GM10847 (cell line): ENCODE results near the gene DUOX1.
A peak's percentile ranks its signal among the peaks of the same experiment; 100 is the strongest.

Experiments
- POLR2A ChIP-seq: IDR thresholded peaks from 2 replicates; pipeline ENCODE4 v1.6.1; 2011; ENCODE audit not compliant: insufficient read length; ENCODE audit errors: extremely low read depth

Gene DUOX1

DNA sequence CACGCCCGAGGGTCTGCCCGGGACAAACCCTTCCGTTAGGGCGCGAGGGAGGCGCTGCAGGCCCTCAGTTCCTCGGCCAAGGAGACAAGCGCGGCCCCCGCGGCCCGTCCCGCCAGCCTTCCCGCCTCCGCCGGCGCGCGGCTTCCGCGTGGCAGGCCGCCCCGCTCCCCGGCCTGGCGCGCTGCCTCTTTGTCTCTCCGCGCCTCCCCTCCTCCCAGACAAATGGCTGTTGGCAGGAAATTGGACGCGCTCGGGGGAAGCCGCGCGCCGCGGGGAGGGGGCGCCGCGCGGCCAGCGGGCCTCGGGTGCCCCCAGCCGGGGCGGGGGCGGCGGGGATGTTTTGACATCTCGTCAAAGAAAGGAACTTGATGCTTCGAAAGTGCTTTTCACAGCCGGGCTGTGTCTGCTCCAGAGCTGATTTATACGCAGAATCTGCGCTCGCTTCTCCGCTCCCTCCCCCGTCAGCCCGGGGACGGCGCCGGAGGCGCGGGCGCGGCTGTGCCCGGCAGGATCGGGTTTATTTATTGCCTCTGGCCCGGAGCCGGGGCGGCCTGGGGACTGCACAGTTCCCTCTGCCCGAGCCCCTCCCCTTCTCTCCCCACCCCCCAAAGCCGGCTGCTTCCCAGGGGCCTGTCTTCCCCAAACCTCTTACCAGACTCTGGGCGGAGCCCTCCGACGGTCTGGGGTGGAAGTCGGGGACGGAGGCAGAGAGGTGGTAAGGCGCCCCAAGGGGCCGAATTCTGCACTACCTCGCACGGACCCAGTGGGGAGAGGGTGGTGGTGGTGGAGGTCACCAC, 37.2 kb downstream of the DUOX1 start:
- peak; percentile 33 for TF ChIP-seq POLR2A

- TF ChIP-seq POLR2A: no peak
Measured at GRCh38 chr15:45167631-45168205, 37.9 kb downstream of the DUOX1 start.

DNA sequence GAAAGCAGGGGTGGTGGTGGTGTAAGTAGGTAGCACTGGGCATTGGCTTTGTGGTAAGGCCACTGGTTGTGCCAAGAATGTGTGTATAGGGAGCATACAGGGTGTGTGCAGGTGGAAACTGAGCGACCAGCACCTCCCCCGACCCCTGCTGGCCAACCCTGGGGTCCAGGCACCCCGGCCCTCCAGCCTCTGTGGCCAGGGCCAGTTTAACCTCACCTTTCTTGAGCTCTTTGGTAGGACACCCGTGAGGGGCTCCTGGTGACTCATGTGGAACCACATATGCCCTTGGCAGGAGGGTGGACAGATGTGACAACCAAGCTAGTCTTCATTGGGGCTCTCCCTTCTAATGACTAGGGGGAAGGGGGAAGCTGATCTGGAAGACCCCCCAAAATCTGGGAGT, 38.5 kb downstream of the DUOX1 start:
- TF ChIP-seq POLR2A: no peak

DNA sequence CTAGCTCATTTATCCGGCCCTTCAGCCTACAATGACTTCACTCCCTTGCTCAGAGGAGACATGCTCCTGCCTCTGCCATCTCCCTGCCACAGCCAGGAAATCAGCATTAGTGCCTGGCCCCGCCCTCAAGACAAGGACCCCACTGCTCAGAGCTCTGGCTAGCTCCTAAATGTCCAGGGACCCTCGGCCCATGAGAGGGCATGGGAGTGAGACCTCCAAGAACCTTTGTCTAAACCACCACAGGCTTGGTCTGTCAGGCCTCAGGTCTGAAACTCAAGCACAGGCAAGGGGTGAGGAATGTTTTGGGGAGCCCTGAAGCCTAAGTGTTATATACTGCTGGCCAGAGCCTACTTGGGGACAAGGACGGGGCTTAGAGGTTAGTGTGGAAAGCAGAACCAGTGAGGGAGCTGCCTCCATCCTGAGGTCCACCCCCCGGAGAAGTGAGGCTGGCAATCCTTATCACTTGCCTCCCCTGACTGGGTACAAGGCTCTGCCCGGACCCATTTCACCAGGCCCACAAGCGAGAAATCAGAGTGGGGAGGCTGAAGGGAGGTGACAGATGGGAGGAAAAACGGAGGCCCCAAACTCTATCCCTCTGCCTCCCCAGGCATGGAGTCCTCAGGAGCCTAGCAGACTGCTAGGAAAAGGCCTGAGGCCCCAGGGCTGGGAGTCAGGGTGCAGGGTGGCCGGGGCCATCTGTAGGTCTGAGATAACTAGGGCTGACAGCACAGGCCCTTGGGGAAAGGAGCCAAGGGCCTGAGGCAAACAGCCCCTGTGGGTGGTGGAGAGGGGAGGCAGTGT, 39.2 kb downstream of the DUOX1 start:
- no peak for TF ChIP-seq POLR2A

DNA sequence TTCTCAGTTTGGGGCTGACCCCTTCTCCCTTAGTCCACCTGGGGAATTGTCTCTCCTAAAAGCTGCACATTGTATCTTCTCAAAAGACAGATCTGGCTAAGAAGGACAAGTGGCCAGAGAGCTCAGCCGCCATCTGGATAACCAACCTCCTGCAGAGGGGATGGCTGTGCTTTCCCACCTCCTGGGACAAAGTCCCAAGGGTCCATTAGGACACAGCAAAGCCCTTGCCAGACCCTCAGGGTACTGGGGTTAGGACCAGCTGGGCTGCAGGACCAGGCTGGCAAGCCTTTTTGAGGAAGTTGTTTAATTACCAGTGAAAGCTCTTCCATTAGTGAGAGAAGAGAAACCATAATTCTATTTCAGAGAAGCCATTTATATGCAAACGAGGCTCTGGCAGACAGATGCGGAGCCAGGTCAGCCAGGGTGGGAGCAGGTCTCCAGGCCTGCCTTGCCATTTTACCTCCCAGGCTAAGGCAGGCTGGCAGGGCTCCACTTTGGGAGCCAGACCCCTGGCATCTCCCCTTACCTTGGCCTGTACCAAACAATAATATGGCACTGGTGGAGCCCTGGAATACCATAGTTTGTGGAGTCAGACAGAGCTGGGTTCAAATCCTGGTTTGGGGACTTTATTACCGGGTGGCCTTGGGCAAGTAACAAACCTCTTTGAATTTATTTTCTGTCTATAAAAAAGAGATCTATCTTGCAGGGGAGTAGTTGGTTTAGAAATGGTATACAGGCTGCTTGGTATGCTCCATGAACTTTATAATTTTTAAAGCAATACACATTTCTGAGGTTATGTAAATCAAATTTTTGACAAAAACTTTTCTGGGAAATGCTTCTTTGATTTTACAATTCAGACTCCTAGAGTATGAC, 40.0 kb downstream of the DUOX1 start:
- no peak for TF ChIP-seq POLR2A

DNA sequence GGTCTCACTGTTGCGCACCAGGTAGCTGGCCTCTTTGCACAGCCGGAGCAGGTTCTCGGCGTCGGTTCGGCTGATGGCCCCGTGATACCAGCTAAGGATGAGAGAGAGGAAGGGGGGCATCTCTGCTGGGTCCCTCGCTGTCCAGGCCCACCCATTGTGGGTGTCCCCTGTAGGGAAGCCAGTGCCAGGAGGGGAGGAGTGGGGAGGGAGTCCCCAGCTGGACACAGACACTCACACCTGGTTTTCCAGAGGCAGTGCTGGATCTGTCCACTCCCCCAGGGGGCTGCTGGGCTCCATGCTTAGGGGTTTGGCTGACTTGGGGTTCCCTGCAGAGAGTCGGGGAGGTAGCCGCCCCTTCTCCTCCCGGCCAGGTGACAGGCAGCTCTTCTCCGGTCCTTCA, 42.1 kb downstream of the DUOX1 start:
- no peak for TF ChIP-seq POLR2A

DNA sequence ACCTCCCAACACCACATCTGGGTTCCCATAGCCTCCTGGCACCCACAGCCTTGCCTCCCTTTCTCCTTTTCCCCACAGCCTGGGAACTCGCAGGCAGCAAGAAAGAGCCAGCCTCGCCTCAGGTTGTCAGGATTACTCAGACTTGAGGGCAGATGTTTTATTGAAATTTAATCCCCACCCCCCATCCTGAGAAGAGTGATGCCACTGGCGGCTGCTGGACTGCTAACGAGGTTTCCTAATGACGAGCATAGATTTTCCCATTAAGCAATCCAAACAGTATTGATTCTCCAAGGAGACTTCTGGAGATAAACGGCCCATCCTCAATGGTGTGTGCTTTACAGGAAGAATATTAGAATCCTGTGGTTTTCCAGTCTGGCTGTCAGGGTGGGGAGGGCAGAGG, 44.3 kb downstream of the DUOX1 start:
- no peak for TF ChIP-seq POLR2A

GRCh38 chr15:45174577-45174976, 44.8 kb downstream of the DUOX1 start:
- TF ChIP-seq POLR2A: no peak

DNA sequence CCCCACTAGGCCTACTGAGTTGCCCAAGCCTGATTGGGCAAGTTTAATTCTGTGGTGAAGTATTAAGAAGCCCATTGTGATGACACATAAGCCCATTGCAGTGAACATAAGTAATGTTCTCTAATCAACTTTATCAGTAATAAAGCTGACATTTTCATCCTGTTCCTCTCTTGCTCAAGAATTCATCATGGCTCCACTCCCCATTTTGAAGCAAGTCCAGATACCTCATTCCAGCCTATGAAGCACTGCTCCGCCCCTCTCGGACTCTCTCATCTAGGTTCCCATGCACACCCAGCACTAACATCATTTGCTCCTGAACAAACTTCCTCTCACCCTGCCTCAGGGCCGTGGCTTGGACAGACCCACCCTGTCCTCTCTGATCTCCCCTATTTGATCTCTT, 47.5 kb downstream of the DUOX1 start:
- TF ChIP-seq POLR2A: no peak

DNA sequence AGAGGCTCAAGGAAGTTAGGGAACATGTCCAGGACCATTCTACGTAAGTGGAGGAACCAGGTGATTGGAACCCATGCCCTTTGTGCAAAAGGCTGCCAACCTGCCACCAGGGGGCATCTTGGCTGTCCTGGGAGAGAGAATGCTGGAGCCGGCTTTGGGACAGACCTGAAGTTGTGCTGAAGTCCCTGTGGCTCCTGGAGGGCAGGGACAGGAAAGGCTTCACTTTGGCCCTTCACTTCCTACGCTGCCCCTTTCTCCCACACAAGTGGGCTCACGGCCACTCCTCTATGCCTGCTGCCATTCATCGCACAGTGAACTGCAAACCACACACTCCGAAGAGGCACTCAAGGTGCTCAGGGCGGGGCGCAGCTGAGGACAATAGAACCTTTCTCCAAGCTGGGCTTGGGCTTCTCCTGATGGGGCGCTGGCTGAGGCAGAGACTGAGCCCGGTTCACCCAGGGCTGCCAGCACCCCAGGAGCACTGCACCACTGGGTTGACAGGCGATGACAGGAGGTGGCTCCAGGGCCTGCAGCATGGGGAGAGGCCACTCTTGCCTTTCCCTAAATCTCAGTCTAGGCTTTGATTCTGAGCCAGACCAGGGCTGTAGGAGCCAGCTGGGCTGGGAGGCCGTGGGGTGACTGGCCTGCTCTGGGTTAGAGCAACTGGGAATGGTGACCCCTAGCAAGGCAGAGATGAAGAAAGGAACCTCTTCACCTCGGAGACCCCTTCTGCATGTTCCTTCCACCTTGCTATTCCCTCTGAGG, 49.6 kb downstream of the DUOX1 start:
- TF ChIP-seq POLR2A: no peak

DNA sequence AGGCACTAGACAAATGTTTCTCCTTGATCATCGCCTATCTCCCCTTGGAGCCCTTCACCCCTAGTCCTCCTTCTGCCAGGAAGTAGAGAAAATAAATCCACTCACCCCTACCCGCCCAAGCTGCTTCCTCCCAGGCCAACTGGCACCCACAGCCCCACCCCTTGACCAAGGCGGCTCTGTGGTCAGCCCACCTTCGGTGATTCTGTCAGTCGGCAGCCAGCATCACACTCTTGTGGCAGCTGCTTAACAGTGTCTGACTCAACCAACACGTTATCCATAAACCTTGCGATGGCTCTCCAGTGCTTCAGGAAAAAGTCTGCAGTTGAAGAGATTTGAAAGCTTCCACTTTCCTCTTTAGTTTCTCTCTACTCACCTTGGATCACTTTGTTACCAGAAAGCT, 50.4 kb downstream of the DUOX1 start:
- TF ChIP-seq POLR2A: no peak

DNA sequence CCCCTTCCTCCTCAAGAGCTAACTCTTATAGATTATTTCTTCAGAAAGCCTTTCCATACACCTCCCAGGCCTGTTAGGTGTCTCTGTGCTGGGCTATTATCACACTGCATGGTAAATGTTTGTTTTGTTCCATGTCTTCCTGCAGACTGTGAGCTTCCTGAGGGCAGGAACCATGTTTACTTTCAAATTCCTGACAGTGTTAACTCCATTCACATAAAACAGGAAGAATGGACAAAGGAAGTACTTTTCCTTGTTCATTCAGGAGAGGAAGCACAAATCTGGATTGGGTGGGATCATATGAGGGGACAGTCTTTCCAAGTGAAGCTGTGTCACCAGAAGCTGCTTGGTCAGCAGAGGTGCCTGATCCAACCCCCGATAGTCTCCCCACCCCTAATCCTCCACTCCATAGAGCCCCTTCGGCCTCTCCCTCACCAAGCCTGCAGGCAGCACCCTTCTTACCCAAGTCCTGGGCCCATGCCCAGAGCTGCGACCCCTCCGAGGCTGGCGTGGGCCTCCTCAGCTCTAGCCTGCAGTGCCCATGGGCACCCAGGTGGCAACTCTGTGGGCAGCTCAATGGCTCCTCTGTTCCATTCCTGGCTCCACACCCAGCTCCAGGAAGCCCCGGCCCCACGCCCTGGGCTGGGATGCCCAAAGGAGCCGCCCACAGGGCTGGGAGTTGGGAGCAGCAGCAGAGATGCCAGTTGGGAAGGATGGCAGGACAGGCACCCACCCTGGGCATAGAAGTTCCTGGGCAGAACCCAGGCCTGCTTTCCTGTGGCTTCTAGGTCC, 51.0 kb downstream of the DUOX1 start:
- TF ChIP-seq POLR2A: no peak

- TF ChIP-seq POLR2A: no peak
Measured at GRCh38 chr15:45181491-45182285, 51.9 kb downstream of the DUOX1 start.
